Mesodermal cell (in vitro differentiated cells): Measurements from ENCODE around the gene ITGAL.
A peak's percentile ranks its signal among the peaks of the same experiment; 100 is the strongest.

Experiments
- H3K27ac ChIP-seq: 2 replicates; pipeline ENCODE4 v1.7.0; 2013; ENCODE audit warnings: mild to moderate bottlenecking, low read depth, low read length, moderate library complexity; ENCODE audit not compliant: severe bottlenecking
- H3K36me3 ChIP-seq: 2 replicates; pipeline ENCODE4 v1.7.1; 2013; ENCODE audit warnings: mild to moderate bottlenecking, low read length, moderate library complexity; ENCODE audit not compliant: control insufficient read depth, insufficient read depth
- H3K4me1 ChIP-seq: one replicate; pipeline ENCODE4 v1.7.1; 2013; ENCODE audit warnings: mild to moderate bottlenecking, low read length; ENCODE audit not compliant: insufficient read depth, control insufficient read depth, poor library complexity, severe bottlenecking
- H3K4me3 ChIP-seq: 2 replicates; pipeline ENCODE4 v1.7.0; 2013; ENCODE audit warnings: low read length, control low read depth, mild to moderate bottlenecking; ENCODE audit not compliant: insufficient read depth, poor library complexity, severe bottlenecking; ENCODE audit errors: extremely low read depth
- H3K9me3 ChIP-seq: 2 replicates; pipeline ENCODE4 v1.7.1; 2013; ENCODE audit warnings: mild to moderate bottlenecking, low read length, moderate library complexity; ENCODE audit not compliant: control insufficient read depth
- WGBS, 2 experiments: methylation state at CpG; one replicate each; pipeline ENCODE4 v1.1.5; 2013; ENCODE audit warnings: missing lambda C conversion rate in 2 of 2; ENCODE audit not compliant: insufficient coverage in 2 of 2; 5-methylcytosine and 5-hydroxymethylcytosine counted together

ITGAL gene

DNA sequence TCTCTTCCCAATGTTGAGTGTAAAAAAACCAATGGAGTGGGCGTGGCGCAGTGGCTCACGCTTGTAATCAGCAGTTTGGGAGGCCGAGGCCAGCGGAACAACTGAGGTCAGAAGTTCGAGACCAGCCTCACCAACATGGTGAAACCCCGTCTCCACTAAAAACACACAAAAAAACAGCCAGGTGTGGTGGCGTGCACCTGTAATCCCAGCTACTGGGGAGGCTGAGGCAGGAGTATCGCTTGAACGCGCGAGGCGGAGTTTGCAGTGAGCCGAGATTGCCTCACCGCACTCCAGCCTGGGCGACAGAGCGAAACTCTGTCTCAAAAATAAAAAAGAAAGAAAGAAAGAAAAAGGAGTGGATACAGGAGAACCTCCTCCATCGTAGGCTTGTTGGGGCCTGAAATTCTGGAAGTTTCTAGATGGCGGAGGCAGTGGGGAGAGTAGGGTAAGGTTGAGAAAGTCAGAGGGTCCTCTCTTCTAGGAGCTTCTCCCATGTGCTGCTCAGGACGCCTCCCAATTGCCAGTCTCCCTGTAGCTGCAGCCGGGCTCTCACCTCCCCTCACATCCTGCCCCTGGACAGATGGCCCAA is 86.3 kb downstream of the ITGAL start:
- H3K9me3 ChIP-seq, result peaks cover 3% of the 10 kb centered on the region
- H3K4me3 ChIP-seq, result no peak overlapping the region
- H3K36me3 ChIP-seq, result peaks cover 28% of the 10 kb centered on the region
- WGBS, 2 experiments, result 95 to 96% methylated on average over 14 to 20 of the region's 21 CpGs
- H3K27ac ChIP-seq, result peak overlapping the region; percentile 95
- H3K4me1 ChIP-seq, result peaks cover 6% of the 10 kb centered on the region

DNA sequence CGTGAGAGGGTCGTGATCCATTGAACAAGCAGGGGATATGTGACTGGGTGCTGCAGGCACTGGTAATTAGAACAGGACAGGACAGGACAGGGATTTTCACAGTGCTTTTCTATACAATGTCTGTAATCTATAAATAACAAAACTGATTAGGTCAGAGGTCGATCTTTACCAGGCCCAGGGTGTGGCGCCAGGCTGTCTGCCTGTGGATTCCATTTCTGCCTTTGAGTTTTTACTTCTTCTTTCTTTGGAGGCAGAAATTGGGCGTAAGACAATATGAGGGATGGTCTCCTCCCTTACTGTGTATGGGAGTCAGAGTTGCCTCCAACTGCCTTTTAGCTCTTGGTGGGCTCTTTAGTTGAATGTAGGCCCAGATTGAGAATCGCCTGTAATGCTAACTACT is 87.1 kb downstream of the ITGAL start:
- Histone ChIP-seq H3K4me1 (peaks cover 4% of the 10 kb centered on the region), H3K4me3 (no peak overlapping the region), H3K36me3 (peaks cover 20% of the 10 kb centered on the region), H3K9me3 (peaks cover 3% of the 10 kb centered on the region), H3K27ac (no peak overlapping the region)
- WGBS, 2 experiments, result 92 to 100% methylated on average over 3 to 5 of the region's 6 CpGs

DNA sequence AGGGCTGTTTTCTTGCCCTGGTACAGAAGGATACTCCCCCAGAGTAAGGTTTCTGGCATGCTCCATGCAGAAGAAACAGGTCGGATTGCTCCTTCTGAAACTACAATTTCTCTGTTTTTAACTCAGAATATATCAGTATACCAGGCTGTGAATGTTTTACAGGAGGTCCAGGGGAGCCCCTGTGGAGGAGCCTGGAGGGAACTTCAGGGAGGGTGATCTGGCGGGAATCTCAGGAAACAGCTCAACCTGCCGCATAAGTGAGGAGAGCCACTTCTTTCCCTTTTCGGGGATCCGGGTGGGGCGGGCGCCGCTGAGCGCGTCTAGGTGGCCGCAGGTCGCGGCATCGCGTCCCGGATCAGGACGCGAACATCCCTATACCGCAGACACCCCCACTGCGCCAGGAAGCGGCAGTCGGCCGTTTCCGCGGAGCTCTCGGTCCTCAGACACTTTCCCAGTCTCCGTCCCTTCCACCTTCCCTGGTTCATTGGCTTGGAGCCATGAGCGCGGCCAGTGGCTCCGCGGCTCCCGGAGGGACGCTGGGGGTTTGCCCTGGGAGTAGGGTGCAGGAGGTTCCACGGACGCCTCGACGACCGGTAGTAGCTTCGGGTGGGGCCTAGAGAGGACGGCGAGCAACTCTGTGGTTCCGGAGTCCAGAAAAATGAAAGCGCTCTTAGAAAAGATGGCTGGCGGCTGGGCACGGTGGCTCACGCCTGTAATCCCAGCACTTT is 88.7 kb downstream of the ITGAL start:
- H3K27ac ChIP-seq, result no peak overlapping the region
- H3K4me3 ChIP-seq, result no peak overlapping the region
- peaks cover 3% of the 10 kb centered on the region for H3K9me3 ChIP-seq
- WGBS, 2 experiments, result 95% methylated on average over 22 to 42 of the region's 46 CpGs
- no peaks in the 10 kb centered on the region for H3K4me1 ChIP-seq
- peaks cover 4% of the 10 kb centered on the region for H3K36me3 ChIP-seq

DNA sequence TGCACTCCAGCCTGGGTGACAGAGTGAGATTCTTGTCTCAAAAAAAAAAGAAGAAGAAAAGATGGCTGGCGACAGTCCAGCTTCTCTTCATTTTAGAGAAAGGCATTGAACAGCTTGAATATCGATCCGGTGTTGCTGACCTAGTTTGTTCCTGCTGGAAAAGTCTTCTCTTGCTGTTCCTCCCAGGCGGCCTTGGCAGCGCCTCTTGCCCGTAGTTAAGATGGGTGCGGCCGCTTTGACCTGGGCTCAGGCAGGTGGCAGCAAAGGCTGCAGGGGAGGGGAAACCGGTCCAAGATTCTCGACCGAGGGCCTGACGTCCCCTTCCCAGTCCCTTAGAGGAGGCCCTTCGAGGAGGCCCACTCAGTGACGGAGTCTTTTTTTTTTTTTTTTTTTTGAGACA is 89.5 kb downstream of the ITGAL start:
- Histone ChIP-seq H3K4me3 (no peak overlapping the region), H3K36me3 (no peaks in the 10 kb centered on the region), H3K9me3 (peaks cover 3% of the 10 kb centered on the region), H3K27ac (no peak overlapping the region), H3K4me1 (no peaks in the 10 kb centered on the region)
- 95 to 98% methylated on average over 8 to 14 of the region's 14 CpGs for WGBS, 2 experiments

DNA sequence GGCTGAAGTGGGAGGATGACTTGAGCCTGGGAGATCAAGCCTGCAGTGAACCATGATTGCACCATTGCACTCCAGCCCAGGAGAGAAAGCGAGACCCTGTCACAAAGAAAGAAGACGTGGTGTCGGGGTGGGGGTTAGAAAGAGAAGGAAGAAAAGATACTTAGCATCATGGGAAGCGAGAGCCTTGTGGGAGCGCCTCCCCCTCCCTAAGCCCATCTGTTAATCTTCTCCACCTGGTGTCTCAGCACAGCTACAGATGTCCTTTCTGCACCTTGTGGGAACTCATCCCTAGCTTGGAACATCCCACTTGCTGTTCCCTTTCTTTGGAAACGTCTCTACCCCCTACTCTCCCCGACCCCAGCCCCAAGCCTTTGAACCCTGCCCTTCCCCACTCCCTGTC is 93.0 kb downstream of the ITGAL start:
- 66 to 87% methylated on average over 2 to 4 of the region's 7 CpGs for WGBS, 2 experiments
- no peaks in the 10 kb centered on the region for H3K9me3 ChIP-seq
- no peaks in the 10 kb centered on the region for H3K36me3 ChIP-seq
- no peak overlapping the region for H3K4me3 ChIP-seq
- no peak overlapping the region for H3K27ac ChIP-seq
- peaks cover 7% of the 10 kb centered on the region for H3K4me1 ChIP-seq

DNA sequence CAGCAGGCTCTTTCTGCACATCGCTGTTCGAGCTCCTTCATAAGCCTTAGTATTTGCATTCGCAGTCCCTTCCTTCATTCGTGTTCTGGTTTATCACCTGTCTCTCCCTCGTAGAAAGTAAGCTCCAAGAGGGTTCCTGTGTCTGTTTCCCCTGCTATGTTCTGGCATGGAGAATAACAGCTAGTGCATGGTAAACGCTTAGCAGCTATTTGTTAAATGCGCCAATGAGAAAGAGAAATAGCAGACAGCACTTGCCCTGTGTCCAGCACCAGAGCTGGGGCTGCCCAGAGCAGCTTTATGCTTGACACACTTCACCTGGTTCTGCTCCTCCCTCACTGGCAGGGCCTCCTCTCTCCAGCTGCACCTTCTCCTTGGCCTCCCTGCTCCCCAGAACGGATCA is 93.4 kb downstream of the ITGAL start:
- WGBS, 2 experiments, result 83 to 84% methylated on average over 6 to 8 of the region's 8 CpGs
- Histone ChIP-seq H3K27ac (no peak overlapping the region), H3K36me3 (no peaks in the 10 kb centered on the region), H3K9me3 (no peaks in the 10 kb centered on the region), H3K4me1 (peaks cover 11% of the 10 kb centered on the region), H3K4me3 (no peak overlapping the region)

DNA sequence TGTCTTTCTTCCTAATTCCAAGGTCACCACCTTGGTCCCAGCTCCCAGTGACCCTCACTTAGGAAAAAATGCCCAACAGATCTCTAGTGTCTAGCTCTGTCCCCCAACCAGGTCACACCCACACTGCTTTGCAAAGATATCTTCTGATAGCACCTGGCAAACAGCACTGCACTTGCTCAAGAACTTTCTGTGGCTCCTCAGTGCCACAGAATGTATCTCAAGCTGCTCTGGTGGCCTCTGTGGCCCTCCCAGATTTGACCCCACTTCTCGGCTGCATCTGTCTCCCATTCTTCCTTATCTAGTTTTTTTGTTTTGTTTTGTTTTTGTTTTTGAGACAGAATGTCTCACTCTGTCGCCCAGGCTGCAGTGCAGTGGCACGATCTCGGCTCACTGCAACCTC is 94.0 kb downstream of the ITGAL start:
- peaks cover 11% of the 10 kb centered on the region for H3K4me1 ChIP-seq
- H3K27ac ChIP-seq, result no peak overlapping the region
- H3K9me3 ChIP-seq, result no peaks in the 10 kb centered on the region
- no peaks in the 10 kb centered on the region for H3K36me3 ChIP-seq
- no peak overlapping the region for H3K4me3 ChIP-seq
- WGBS, 2 experiments, result no CpG with 5 or more reads among the region's 4 CpGs

DNA sequence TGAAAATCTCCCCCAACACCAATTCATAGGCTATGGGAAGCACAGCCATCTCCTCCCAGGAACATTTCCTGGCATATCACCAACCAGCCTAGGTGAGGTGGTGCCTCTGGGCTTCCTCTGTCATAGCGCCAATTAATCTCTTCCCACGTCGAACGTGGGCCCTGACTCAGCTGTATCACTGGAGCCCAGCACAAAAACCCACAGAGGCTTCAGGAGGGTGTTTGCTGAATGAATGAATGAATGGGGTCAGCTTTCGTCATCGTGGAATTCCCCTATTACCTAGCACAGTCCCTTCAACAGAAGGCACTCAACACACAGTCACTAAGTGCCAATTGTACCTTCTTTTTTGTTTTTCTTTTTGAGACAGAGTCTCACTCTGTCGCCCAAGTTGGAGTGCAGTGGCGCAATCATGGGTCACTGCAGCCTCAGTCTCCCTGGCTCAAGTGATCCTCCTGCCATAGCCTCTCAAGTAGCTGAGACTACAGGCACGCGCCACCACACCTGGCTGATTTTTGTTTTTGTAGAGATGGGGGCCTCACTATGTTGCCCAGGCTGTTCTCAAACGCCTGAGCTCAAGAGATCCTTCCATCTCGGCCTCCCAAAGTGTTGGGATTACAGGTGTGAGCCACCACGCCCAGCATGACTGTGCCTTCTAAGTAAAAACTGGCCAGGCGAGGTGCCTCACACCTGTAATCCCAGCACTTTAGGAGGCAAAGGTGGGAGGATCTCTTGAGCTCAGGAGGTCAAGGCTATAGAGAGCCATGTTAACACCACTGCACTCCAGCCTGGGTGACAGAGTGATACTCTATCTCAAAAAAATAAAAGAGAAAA is 94.8 kb downstream of the ITGAL start:
- Histone ChIP-seq H3K9me3 (no peaks in the 10 kb centered on the region), H3K27ac (peak overlapping the region; percentile 29), H3K4me1 (peaks cover 11% of the 10 kb centered on the region), H3K4me3 (no peak overlapping the region), H3K36me3 (no peaks in the 10 kb centered on the region)
- WGBS, 2 experiments, result 89 to 98% methylated on average over 5 of the region's 14 CpGs

DNA sequence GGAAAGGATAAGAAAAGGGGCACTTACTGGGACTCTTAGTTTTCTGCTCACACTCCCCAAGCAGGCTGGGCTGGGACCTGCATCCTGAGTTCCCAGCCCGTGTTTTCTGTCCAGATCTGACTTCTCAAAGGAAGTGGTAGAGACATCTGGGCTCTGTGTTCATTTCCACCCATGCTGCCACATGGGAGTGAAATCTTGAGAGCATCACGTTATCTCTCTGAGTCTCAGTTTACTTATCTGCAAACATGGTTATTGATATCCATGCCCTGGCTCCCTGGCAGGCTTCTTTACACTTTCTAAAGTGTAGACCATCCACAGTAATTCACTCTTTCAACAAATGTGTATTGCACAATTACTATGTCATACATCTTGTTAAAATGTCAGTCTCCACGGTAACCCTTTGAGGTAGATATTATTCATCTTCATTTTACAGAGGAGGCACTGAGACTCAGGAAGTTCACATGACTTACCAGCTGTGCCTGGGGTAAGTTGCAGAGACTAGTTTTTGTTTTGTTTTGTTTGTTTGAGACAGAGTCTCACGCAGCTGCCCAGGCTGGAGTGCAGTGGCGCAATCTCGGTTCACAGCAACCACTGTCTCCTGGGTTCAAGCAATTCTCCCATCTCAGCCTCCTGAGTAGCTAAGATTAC is 95.6 kb downstream of the ITGAL start:
- Histone ChIP-seq H3K36me3 (no peaks in the 10 kb centered on the region), H3K4me3 (no peak overlapping the region), H3K27ac (peak overlapping the region; percentile 29), H3K9me3 (no peaks in the 10 kb centered on the region), H3K4me1 (peaks cover 11% of the 10 kb centered on the region)
- WGBS, 2 experiments, result 88 to 96% methylated on average over 1 to 4 of the region's 6 CpGs

DNA sequence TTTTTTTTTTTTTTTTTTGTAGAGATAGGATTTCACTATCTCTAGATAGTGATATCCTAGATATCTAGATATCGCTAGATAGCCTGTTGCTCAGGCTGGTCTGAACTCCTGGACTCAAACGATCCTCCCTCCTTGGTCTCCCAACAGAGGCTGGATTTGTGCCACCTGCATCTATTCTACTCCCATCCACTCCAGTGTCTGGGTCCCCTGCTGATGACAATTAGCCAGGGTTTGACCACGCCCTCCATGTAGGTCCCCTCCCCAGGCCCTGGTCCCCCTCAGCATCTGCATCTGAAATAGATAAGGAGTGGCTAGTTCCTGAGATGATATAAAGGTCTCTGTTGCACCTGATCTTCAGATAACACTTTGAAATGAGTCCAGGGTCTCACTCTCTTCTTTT is 96.7 kb downstream of the ITGAL start:
- no peaks in the 10 kb centered on the region for H3K36me3 ChIP-seq
- 80 to 100% methylated on average over 1 to 2 of the region's 3 CpGs for WGBS, 2 experiments
- H3K4me1 ChIP-seq, result peaks cover 11% of the 10 kb centered on the region
- H3K9me3 ChIP-seq, result no peaks in the 10 kb centered on the region
- H3K27ac ChIP-seq, result no peak overlapping the region
- H3K4me3 ChIP-seq, result no peak overlapping the region
